Stimulated activated naive CD8-positive, alpha-beta T cell treated with anti-CD3 and anti-CD28 coated beads, Interleukin-15, amount 100 ng/mL, for 72 hours (primary cell): Measurements from ENCODE around the gene PALS1.

Source experiments
- ATAC-seq: fragments of 150-1000 bp; cut with Tn5 transposase; 2 replicates; pipeline ENCODE4 v1.10.0; 2021; ENCODE audit warnings: mild to moderate bottlenecking, moderate library complexity
- DNase-seq, 2 donors: peaks; one replicate each; pipeline ENCODE4 v3.0.0; 2021 to 2022
- H3K27ac Mint-ChIP-seq, 2 donors: one replicate each; pipeline ENCODE4 v1.8.0; 2022; ENCODE audit warnings: mild to moderate bottlenecking in 2 of 2, mixed read lengths in 2 of 2, moderate library complexity in 2 of 2
- H3K27me3 Mint-ChIP-seq: one replicate; pipeline ENCODE4 v1.8.0; 2022; ENCODE audit warnings: mixed read lengths
- H3K4me1 Mint-ChIP-seq: one replicate; pipeline ENCODE4 v1.8.0; 2022; ENCODE audit warnings: mild to moderate bottlenecking, mixed read lengths
- H3K4me3 Mint-ChIP-seq, 2 donors: one replicate each; pipeline ENCODE4 v1.8.0; 2022; ENCODE audit warnings: mild to moderate bottlenecking in 2 of 2, mixed read lengths in 2 of 2, moderate library complexity in 1 of 2
- H3K9me3 Mint-ChIP-seq, 2 donors: one replicate each; pipeline ENCODE4 v1.8.0; 2022; ENCODE audit warnings: mixed read lengths in 2 of 2

PALS1 gene

DNA sequence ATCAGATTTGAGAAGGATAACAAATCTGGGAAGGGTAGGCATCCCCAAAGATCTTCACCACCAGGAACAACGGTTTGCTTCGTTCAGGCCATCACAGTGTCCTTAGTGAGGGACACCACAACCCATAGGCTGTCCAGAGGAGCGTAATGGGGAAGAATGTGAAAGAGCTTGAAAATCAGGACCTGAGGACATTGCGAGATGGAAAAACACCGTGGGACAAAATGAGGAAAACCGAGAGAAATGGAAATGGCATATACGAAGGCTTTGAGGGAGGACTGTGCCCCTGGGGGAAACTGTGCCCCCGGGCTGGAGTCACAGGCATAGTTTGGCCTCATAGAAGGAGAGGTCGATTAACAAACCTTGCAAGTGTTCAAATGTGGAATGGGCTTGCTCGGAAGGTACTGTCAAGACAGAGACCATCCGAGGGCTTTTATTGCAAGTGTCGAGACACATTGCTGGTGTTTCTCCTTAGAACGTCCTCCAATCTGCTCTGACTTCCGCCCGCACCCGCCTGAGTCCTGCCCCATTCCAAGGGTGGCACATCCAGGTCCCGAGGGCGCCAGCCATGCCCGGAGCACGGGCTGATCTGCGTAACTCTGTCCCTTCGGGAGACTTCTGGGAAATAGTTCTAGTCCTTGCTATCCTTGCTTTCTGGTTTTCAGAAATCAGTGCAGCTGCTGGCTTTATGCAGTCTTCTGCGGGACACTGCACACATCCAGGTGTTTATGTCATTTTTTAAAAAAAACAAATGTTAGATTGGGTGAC lies 885 bp upstream of the PALS1 start:
- Mint-ChIP-seq H3K4me1 (peaks cover 28% of the 10 kb centered on the region), H3K4me3 (peak overlapping the region; percentile 87 to 91), H3K27ac (peak overlapping the region in 1 of 2 donors; percentile 13), H3K27me3 (peaks cover 8% of the 10 kb centered on the region), H3K9me3 (no peaks in the 10 kb centered on the region)
- peak; percentile 5 for ATAC-seq
- peak in 1 of 2 donors; percentile 24 for DNase-seq

DNA sequence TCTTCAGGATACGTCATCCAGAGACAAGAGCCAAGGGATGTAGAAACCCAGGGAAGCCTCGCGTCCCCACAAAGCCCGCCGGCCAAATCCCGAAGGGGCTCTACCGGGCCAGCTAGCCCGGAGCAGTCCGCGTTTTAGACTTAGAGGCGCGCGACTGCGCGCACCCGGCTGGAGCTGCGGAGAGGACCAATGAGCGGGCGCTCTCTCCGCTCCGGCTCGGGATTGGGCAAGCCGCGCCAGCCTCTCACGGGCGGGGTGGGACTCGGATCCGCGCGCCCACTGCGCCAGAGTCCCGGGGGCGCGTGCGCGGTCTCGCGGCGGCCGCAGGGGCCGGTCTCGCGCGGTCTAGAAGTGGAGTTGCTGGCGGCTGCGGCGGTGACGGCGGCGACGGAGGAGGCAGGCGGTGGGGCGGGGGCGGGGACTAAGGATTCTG lies 241 bp upstream of the PALS1 start:
- Mint-ChIP-seq H3K4me3 (peak overlapping the region; percentile 87 to 91), H3K27ac (peak overlapping the region; percentile 93 to 95)

DNA sequence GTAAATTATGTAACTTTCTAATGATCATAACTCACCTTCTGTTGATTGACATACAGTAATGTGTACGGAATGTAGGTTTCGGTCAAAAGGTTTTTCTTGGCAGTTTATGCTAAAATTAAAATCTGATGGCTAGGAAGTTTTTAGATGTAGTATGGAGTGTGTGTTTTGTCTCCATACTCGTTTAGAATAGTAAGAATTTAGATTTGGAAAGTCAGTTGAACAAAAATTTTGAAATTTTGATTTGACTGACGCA lies 859 bp downstream of the PALS1 start:
- H3K27me3 Mint-ChIP-seq, result peaks cover 8% of the 10 kb centered on the region
- no peak for DNase-seq
- H3K9me3 Mint-ChIP-seq, result no peaks in the 10 kb centered on the region
- H3K4me3 Mint-ChIP-seq, result peak overlapping the region; percentile 87 to 91
- H3K27ac Mint-ChIP-seq, result no peak overlapping the region
- peaks cover 31% of the 10 kb centered on the region for H3K4me1 Mint-ChIP-seq
- ATAC-seq, result no peak

More for the DNA sequence above, 241 bp upstream of the PALS1 start:
- peaks cover 28% of the 10 kb centered on the region for H3K4me1 Mint-ChIP-seq
- peaks cover 8% of the 10 kb centered on the region for H3K27me3 Mint-ChIP-seq
- peak; percentile 96 for ATAC-seq
- H3K9me3 Mint-ChIP-seq, result no peaks in the 10 kb centered on the region
- peak; percentile 93 to 94 for DNase-seq

DNA sequence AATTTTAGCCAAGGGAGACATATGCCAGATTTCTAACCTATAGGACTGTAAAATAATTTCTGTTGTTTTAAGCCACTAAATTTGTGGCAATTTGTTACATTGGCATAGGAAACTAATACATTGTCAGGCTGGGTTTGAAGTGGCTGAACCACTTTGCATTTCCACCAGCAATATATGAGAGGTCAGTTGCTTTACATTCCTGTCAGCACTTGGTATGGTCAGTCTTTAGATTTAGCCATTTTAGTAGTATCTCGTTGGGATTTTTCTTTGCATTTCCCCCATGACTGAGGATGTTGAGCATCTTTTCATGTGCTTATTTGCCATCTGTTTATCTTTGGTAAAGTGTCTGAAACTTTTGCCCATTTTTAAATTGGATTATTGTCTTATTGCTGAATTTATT lies 3.9 kb downstream of the PALS1 start:
- no peak for ATAC-seq
- H3K27ac Mint-ChIP-seq, result no peak overlapping the region
- H3K4me3 Mint-ChIP-seq, result no peak overlapping the region
- no peaks in the 10 kb centered on the region for H3K9me3 Mint-ChIP-seq
- peaks cover 37% of the 10 kb centered on the region for H3K4me1 Mint-ChIP-seq
- H3K27me3 Mint-ChIP-seq, result no peaks in the 10 kb centered on the region
- no peak for DNase-seq

DNA sequence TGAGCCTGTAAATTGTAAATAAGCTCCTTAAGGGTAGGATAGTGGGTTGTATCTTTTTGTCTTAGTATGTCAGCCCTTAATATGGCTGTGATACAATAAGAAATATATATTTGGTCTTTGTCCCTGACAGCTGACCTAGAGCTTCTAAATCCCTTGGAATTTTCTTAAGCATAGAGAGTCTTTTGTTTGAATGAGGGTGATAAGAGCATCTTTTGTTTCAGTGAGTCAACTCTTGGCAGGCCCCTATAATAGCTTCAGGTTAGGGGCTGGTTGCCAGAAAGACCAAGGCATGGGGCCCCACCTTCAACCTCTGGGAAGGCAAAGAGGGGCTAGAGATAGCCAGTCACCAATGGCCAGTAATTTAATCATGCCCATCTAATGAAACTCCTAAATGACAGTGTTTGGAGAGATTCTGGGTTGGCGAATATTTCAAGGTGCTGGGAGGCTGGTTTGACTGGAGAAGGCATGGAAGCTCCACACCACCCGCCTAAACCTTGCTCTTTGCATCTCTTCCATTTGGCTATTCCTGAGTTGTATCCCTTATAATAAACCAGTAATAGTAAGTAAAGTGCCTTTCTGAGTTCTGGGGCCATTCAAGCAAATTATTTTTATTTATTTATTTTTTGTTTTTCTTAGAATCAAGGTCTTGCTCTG lies 10.5 kb downstream of the PALS1 start:
- H3K4me1 Mint-ChIP-seq, result peaks cover 23% of the 10 kb centered on the region
- H3K9me3 Mint-ChIP-seq, result no peaks in the 10 kb centered on the region
- ATAC-seq (no peak), DNase-seq (no peak)
- H3K4me3 Mint-ChIP-seq, result no peak overlapping the region
- no peaks in the 10 kb centered on the region for H3K27me3 Mint-ChIP-seq
- no peak overlapping the region for H3K27ac Mint-ChIP-seq

DNA sequence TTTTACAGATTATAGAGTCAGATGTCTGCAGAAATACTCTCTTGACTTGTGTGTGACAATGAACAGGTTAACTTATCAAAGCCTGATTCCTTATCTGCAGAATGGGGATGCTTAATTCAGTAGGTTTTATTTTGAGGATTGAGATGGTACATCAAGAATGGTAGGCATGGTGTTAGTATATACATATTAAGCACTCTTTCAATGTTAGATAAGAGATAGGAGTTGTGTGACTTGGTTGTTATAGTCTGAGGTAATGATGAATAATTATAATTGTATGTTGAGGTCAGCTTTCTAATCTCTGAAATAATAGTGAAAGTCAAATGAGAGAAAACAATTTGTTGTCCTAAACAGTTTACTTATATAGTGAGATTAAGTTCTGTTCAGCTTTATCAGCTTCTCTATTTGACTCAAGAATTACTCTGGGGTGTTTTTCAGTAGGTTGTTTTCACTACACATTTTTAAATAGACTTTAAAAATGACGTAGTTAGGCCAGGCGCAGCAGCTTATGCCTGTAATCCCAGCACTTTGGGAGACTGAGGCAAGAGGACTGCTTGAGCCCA lies 11.9 kb downstream of the PALS1 start:
- H3K4me3 Mint-ChIP-seq, result no peak overlapping the region
- ATAC-seq (no peak), DNase-seq (no peak)
- H3K4me1 Mint-ChIP-seq, result peaks cover 11% of the 10 kb centered on the region
- no peak overlapping the region for H3K27ac Mint-ChIP-seq
- H3K27me3 Mint-ChIP-seq, result no peaks in the 10 kb centered on the region
- no peaks in the 10 kb centered on the region for H3K9me3 Mint-ChIP-seq

DNA sequence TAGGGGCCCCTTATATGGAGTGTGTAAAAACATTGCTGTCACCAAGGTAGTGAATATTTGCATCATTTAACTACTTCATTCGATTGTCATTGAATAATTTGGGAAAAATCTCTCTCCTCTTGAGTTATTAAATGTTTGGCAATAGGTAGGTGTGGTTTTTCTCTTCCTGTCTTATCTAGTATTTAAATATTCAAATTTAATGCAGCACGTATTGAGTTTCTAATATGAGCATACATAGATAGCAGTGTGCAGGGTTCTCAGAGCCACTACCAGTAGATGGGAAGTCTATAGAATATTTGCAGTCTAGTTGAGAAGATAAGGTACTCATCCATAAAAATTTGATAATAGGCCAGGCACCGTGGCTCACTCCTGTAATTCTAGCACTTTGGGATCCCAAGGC lies 16.7 kb downstream of the PALS1 start:
- ATAC-seq, result no peak
- Mint-ChIP-seq H3K9me3 (no peaks in the 10 kb centered on the region), H3K27ac (no peak overlapping the region), H3K4me3 (no peak overlapping the region), H3K27me3 (no peaks in the 10 kb centered on the region), H3K4me1 (peaks cover 4% of the 10 kb centered on the region)
- DNase-seq, result no peak

DNA sequence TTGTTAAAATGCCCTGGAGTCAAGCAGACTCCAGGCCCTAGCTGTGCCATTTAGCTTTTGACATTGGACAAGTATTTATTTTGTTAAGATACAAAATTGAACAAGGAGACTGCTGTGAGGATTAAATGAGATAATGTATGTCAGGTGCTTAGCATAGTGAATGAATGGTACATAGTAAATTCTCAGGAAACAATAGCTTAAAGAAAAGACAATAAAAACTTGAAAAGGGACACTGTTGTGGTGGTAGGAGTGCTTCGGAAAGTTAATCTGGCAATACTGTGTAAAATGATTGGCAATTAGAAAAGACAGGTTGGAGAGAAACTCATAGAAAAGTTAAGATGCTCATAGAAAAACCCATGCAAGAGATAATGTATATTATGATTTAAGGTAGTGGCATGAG lies 19.7 kb downstream of the PALS1 start:
- ATAC-seq (no peak), DNase-seq (no peak)
- Mint-ChIP-seq H3K9me3 (no peaks in the 10 kb centered on the region), H3K27ac (no peak overlapping the region), H3K27me3 (no peaks in the 10 kb centered on the region), H3K4me3 (no peak overlapping the region), H3K4me1 (no peaks in the 10 kb centered on the region)

DNA sequence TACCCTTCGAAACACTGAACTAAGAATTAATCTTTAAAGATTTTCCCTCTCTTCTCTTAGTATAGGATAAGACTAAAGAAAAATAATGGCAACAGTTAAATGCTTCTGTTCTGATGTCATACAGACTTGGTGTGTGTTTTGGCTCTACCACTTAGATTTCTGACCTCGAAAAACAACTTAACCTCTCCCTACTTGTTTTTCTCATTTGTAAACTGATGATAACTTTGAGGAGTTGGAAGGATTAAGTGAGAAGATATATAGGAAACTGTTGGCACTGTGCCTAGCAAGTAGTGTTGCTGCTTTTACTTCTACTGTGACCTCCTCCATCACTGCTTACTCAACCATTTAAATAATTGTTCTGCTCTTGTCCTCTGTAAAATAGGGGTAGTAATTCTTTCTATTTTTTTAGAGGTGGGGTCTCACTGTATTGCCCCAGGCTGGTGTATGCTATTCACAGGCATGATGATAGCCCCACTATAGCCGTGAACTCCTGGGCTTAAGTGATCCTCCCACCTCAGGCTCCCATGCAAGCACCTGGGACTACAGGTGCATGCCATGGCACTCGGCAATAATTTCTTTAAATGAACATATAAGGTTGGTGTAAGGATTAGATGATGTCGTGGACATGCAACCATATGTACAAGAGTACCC lies 22.4 kb downstream of the PALS1 start:
- Mint-ChIP-seq H3K27me3 (no peaks in the 10 kb centered on the region), H3K27ac (no peak overlapping the region), H3K4me1 (peaks cover 10% of the 10 kb centered on the region), H3K4me3 (no peak overlapping the region), H3K9me3 (no peaks in the 10 kb centered on the region)
- ATAC-seq (no peak), DNase-seq (no peak)

DNA sequence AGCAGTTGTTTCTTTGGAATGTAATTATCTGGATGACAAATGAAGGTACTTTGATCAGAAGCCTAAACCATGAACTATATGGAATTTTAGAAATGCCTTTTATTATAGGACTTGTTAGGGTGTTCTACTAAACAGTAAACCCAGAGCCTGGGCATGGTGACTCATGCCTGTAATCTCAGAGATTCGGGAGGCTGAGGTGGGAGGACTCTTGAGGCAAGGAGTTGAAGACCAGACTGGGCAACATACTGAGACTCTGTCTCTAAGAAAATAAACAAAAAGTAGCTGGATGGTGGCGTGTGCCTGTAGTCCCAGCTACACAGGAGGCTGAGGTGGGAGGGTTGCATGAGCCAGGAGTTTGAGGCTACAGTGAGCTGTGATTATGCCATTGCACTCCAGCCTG lies 23.9 kb downstream of the PALS1 start:
- Mint-ChIP-seq H3K27me3 (no peaks in the 10 kb centered on the region), H3K9me3 (no peaks in the 10 kb centered on the region), H3K27ac (no peak overlapping the region), H3K4me3 (no peak overlapping the region), H3K4me1 (peaks cover 10% of the 10 kb centered on the region)
- ATAC-seq (no peak), DNase-seq (no peak)

DNA sequence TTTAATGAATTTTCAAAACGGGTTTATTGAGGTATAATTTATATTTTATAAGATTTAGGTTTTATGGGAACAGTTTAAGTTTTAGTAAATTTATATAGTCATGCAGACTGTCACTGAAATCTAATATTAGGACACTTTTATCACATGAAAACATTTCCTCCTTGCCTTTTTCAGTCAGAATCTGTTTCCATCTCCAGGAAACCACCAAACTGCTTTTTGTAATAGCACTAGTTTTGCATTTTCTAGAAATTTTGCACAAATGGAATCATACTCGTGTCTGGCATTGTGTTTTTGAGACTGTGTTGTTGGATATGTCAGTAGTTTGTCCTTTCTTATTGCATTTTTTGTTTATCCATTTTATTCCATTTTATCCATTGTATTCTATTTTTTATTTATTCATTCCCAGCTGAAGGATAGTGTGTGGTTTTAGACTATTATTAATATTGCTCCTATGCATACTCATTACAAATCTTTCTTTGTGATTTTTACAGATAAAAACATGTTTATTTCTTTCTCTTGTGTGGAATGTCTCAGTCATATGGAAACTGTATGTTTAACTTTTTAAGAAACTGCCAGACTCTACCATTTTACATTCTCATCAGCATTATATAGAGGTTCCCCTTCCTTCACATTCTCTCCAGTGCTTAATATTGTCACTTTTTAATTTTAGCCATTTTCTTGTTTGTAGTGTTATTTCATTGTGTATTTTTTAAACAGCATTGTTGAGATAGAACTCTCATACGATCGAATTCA lies 26.5 kb downstream of the PALS1 start:
- DNase-seq, result no peak
- no peak for ATAC-seq
- Mint-ChIP-seq H3K4me1 (peaks cover 10% of the 10 kb centered on the region), H3K27me3 (no peaks in the 10 kb centered on the region), H3K27ac (no peak overlapping the region), H3K4me3 (no peak overlapping the region), H3K9me3 (no peaks in the 10 kb centered on the region)

DNA sequence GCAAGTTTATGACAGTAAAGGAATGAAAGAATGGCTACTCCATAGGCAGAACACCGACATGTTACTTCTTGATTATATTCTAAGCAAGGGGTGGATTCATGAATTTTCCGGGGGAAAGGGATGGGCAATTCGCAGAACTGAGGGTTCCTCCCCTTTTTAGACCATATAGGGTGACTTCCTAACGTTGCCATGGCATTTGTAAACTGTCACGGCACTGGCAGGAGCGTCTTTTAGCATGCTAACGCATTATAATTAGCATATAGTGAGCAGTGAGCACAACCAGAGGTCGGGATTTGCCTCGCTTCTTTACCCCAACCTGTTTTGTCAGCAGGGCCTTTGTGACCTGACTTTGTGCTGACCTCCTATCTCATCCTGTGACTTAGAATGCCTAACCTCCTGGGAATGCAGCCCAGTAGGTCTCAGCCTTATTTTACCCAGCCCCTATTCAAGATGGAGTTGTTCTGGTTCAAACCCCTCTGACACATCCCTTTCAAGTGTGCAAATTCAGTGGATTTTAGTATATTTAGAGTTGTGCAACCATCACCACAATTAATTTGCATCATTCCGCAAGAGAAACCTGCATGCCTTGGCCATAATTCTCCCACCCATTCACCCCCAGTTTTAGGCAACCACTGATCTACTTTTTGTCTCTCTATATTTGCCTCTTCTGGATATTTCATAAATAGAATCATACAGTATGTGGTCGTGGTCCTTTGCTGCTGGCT lies 27.4 kb downstream of the PALS1 start:
- Mint-ChIP-seq H3K4me3 (no peak overlapping the region), H3K4me1 (peaks cover 10% of the 10 kb centered on the region), H3K27ac (no peak overlapping the region), H3K27me3 (no peaks in the 10 kb centered on the region), H3K9me3 (no peaks in the 10 kb centered on the region)
- no peak for ATAC-seq
- no peak for DNase-seq

DNA sequence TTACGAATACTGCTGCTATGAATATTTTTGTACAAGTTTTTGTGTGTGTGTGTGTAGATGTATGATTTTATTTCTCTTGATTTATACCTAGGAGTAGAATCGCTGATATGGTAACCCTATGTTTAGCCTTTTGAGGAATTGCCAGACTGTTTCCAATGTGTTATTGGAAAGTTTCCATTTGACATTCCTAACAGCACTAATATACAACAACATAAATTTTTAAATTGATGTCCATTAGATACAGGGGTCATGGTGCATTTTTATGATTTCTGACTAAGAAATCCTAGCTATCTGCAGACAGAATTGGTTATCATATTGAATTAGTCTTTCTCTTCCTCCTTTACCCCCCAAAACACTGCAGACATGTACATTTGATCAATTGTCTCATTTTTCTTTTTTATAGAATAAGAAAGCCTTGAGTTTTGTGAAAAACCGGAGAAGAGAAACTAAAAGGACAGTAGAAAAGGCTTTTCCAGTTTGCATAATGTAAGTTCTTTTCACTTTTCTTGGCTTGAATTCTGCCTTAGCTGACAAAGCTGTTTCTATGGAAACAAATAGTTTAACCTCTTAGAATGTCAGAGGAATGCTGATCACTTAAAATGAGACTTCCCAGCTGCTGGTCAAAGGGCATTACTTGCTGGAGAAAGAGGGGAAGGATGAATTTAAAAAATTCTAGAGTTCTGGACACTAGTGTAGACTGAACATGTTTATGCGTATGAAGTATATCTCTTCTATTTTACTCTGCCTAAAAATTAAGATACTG lies 28.2 kb downstream of the PALS1 start:
- DNase-seq, result no peak
- ATAC-seq, result no peak

DNA sequence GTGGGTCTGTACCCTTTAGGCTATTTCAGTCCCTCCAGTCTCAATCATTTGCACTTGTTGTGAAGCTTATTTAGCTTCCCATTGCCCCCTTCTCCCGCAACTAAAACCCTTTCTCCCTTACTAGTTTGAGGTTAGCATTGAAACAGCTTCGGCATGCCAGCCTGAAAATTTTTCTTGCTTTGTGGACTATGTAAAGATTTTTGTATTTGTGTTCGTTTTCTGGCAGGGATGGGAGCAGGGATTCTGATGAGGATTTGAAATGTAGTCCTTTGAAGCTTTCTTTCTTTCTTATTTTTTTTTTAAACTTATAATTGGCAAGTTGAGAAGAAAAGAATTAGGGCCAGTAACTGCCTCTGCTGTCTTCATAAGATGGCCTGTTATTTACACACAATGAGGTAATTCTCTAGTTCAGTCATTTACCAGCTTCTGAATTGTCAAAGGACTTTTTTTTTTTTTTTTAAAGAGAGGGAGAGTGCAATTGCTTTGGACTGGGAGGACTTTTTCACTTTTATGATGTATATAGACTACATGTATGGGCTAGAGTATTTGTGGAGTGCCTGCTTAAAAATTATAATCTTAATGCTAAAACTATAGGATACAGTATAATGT lies 29.0 kb downstream of the PALS1 start:
- Mint-ChIP-seq H3K27me3 (no peaks in the 10 kb centered on the region), H3K4me1 (peaks cover 10% of the 10 kb centered on the region), H3K9me3 (no peaks in the 10 kb centered on the region), H3K27ac (no peak overlapping the region), H3K4me3 (no peak overlapping the region)
- ATAC-seq (no peak), DNase-seq (no peak)

More for the DNA sequence above, 28.2 kb downstream of the PALS1 start:
- peaks cover 10% of the 10 kb centered on the region for H3K4me1 Mint-ChIP-seq
- H3K9me3 Mint-ChIP-seq, result no peaks in the 10 kb centered on the region
- no peak overlapping the region for H3K4me3 Mint-ChIP-seq
- H3K27ac Mint-ChIP-seq, result peak overlapping the region in 1 of 2 donors; percentile 24
- no peaks in the 10 kb centered on the region for H3K27me3 Mint-ChIP-seq
